GM12878 (cell line): ENCODE results near the gene UNC45A. TPM values are rescaled to one million over a fixed set of nuclear protein-coding genes. Genes with fewer than 3 reads are reported as not detected.

Experiments
- ATAC-seq: fragments of 200-7000 bp; cut with Tn5 transposase; 3 replicates; pipeline ENCODE4 v1.9.1; 2020; ENCODE audit warnings: mild to moderate bottlenecking, moderate library complexity
- BruUV-seq: library from RNA; stranded (reverse); fragments of 400-500 nt; replicated peaks from 2 replicates; lab custom pipeline; 2021; lab: Mats Ljungman, UMichigan
- CTCF ChIA-PET: fragments of 300-600 bp; sonication (Branson Sonifier 250); formaldehyde crosslinking; extraction: SDS; loops from one replicate; lab custom pipeline; 2021; ENCODE audit warnings: inconsistent platforms; lab: Yijun Ruan, JAX
- POLR2A ChIA-PET: fragments of 350-600 bp; formaldehyde crosslinking; extraction: SDS; loops from one replicate; lab custom pipeline; 2021; ENCODE audit warnings: inconsistent platforms; lab: Charles Lee
- RAD21 ChIA-PET: fragments of 300-600 bp; sonication (Branson Sonifier 250); formaldehyde crosslinking; loops from one replicate; lab custom pipeline; 2023; ENCODE audit warnings: antibody characterized with exemption; ENCODE audit not compliant: unreplicated experiment; lab: Charles Lee
- SMC1A ChIA-PET: fragments of 300-600 bp; sonication (Branson Sonifier 250); formaldehyde crosslinking; loops from one replicate; lab custom pipeline; 2023; ENCODE audit not compliant: unreplicated experiment, uncharacterized antibody; lab: Charles Lee
- DNase-seq: peaks from one replicate; pipeline ENCODE4 v3.0.0-alpha.2; 2011; ENCODE audit warnings: low read depth, low spot score
- FAIRE-seq: peaks from 3 replicates; lab custom pipeline; 2011; peaks lifted over from hg19 to GRCh38; lab: Jason Lieb, UNC
- H2AFZ ChIP-seq: 2 replicates; pipeline ENCODE4 v1.6.0; 2011; ENCODE audit warnings: low read depth, low read length, control low read depth; ENCODE audit not compliant: control insufficient read depth
- H3K27ac ChIP-seq: 2 replicates; pipeline ENCODE4 v1.5.1; 2011; ENCODE audit warnings: control low read depth; ENCODE audit not compliant: control insufficient read depth, insufficient read depth
- H3K27me3 ChIP-seq, 2 experiments: replicated peaks in 1 of 2; 2 replicates each; pipeline versions ENCODE4 v1.6.0 to v1.6.1; 2011; ENCODE audit warnings: low read length in 1 of 2; ENCODE audit not compliant: control insufficient read depth in 2 of 2, insufficient read depth in 2 of 2
- H3K36me3 ChIP-seq, 2 experiments: 2 replicates each; pipeline ENCODE4 v1.5.1; 2011; ENCODE audit warnings: low read length in 1 of 2; ENCODE audit not compliant: control insufficient read depth in 2 of 2, insufficient read depth in 2 of 2
- H3K4me1 ChIP-seq: 2 replicates; pipeline ENCODE4 v1.6.1; 2011; ENCODE audit warnings: mild to moderate bottlenecking, low read length, moderate library complexity, mixed read lengths; ENCODE audit not compliant: control insufficient read depth, insufficient read depth
- H3K4me2 ChIP-seq: 2 replicates; pipeline ENCODE4 v1.6.0; 2011; ENCODE audit warnings: control low read depth; ENCODE audit not compliant: control insufficient read depth, insufficient read depth
- H3K4me3 ChIP-seq: fragments of 200-600 bp; sonication (generic); 2 replicates; pipeline ENCODE4 v1.5.1; 2016
- H3K79me2 ChIP-seq: 2 replicates; pipeline ENCODE4 v1.6.0; 2011; ENCODE audit warnings: low read length; ENCODE audit not compliant: control insufficient read depth, insufficient read depth
- H3K9ac ChIP-seq: 2 replicates; pipeline ENCODE4 v1.8.0; 2011; ENCODE audit warnings: low read length, control low read depth, mixed read lengths; ENCODE audit not compliant: control insufficient read depth, insufficient read depth
- H3K9me3 ChIP-seq: replicated peaks from 3 replicates; pipeline ENCODE4 v1.5.1; 2011; ENCODE audit warnings: mild to moderate bottlenecking, low read length; ENCODE audit not compliant: control insufficient read depth, insufficient read depth
- H4K20me1 ChIP-seq: 2 replicates; pipeline ENCODE4 v1.6.0; 2011; ENCODE audit not compliant: control insufficient read depth, insufficient read depth
- E2F8 ChIP-seq: fragments of 450-650 bp; IDR thresholded peaks from 2 replicates; pipeline ENCODE4 v1.6.1; 2018; ENCODE audit warnings: mild to moderate bottlenecking, low read depth, moderate library complexity; ENCODE audit not compliant: partially characterized antibody
- EP300 ChIP-seq, 2 experiments: fragments of 150-350 bp in 1 of 2; IDR thresholded peaks; 2 replicates each; pipeline ENCODE4 v1.6.1; 2011 to 2012; ENCODE audit warnings: low read depth in 2 of 2, low read length in 2 of 2, borderline replicate concordance in 1 of 2, improper control_type of control experiment in 1 of 2, inconsistent platforms in 1 of 2; ENCODE audit not compliant: control insufficient read depth in 1 of 2
- EZH2 ChIP-seq: IDR thresholded peaks from 2 replicates; pipeline ENCODE4 v1.6.1; 2012; ENCODE audit warnings: low read depth, mild to moderate bottlenecking, control low read depth, inconsistent platforms, low read length, borderline replicate concordance; ENCODE audit not compliant: control insufficient read depth
- NR2F1 ChIP-seq: fragments of 450-650 bp; conservative IDR thresholded peaks from 2 replicates; pipeline ENCODE4 v1.6.1; 2017; ENCODE audit warnings: mild to moderate bottlenecking
- PBX3 ChIP-seq: IDR thresholded peaks from 2 replicates; pipeline ENCODE4 v1.6.1; 2011; ENCODE audit warnings: mild to moderate bottlenecking, low read depth, low read length, moderate library complexity; ENCODE audit not compliant: insufficient replicate concordance
- RFX5 ChIP-seq: IDR thresholded peaks from 2 replicates; pipeline ENCODE4 v1.6.1; 2011; ENCODE audit warnings: low read depth, low read length, improper control_type of control experiment
- ZBED1 ChIP-seq: IDR thresholded peaks from 2 replicates; pipeline ENCODE4 v1.6.1; 2016; ENCODE audit warnings: borderline replicate concordance
- ZBTB11 ChIP-seq: fragments of 450-650 bp; formaldehyde crosslinking; IDR thresholded peaks from 2 replicates; pipeline ENCODE4 v1.5.0; 2022; ENCODE audit warnings: mild to moderate bottlenecking, missing genetic modification characterization
- ZBTB40 ChIP-seq: fragments of 450-650 bp; IDR thresholded peaks from 2 replicates; pipeline ENCODE4 v1.6.1; 2016; ENCODE audit warnings: mild to moderate bottlenecking, moderate library complexity, borderline replicate concordance
- WGBS: methylation state at CpG from one replicate; pipeline ENCODE4 v1.1.6; 2016; ENCODE audit warnings: low lambda C conversion rate; ENCODE audit not compliant: insufficient replicate concordance, insufficient coverage; ENCODE audit errors: missing lambda C conversion rate; 5-methylcytosine and 5-hydroxymethylcytosine counted together
- in situ Hi-C: fragments of 300-500 bp; cut with MboI; formaldehyde crosslinking; loops from 9 replicates; pipeline ENCODE4 v1.14.3; 2018; ENCODE audit warnings: mixed read lengths
- intact Hi-C: fragments of 100-400 bp; cut with micrococcal nuclease; formaldehyde crosslinking; loops from one replicate; pipeline ENCODE4 v1.14.2; 2022; ENCODE audit not compliant: unreplicated experiment
- polyA plus RNA-seq, 11 experiments: library from polyadenylated mRNA; depleted of rRNA in 4 of 11; unstranded in 6 of 11; stranded (reverse) in 5 of 11; fragments of >200 nt; fragmentation: Nextera tagmentation in 4 of 11; fragmentation: Illumina TruSeq in 1 of 11; extraction: Ambion mirVana in 4 of 11; extraction: Trizol in 1 of 11; gene quantifications; 1 replicate in 1 of 11; 2 replicates in 10 of 11; pipeline versions ENCODE4 v1.2.1 to v1.2.3, GENCODE V29; 2011 to 2016; ENCODE audit warnings: inconsistent platforms in 2 of 11, missing spikeins in 2 of 11, low read depth in 1 of 11
- total RNA-seq, 4 experiments: library from RNA; depleted of rRNA in 3 of 4; stranded (reverse); fragments of >200 nt in 3 of 4; fragmentation: Illumina TruSeq in 1 of 4; extraction: Trizol in 1 of 4; gene quantifications; 2 replicates each; pipeline versions ENCODE4 v1.2.1 to v1.2.3, GENCODE V29; 2013 to 2021

UNC45A gene
- total and polyA plus RNA-seq, 10 of the 15 experiments (the other 5 are each of a cell fraction or from before 2014, with no cell fraction given) = 10.3 to 57.8 (median 40.5) TPM

- no peak for TF ChIP-seq ZBTB11 (CRISPR knock-in tag)
- TF ChIP-seq ZBED1 = no peak
- no peak for TF ChIP-seq PBX3
- TF ChIP-seq RFX5 = no peak
Observed at GRCh38 chr15:90949979-90950675, 15.0 kb downstream of the UNC45A start (continued).

- Histone ChIP-seq H3K36me3 (peaks cover 24 to 29% of the 10 kb centered on the region in 2 experiments), H3K79me2 (peaks cover 6% of the 10 kb centered on the region), H4K20me1 (no peaks in the 10 kb centered on the region), H3K4me2 (no peak overlapping the region), H3K27me3 (no peaks in the 10 kb centered on the region), H3K4me3 (no peak overlapping the region), H3K27ac (no peak overlapping the region), H3K4me1 (no peaks in the 10 kb centered on the region), H2AFZ (no peak overlapping the region), H3K9me3 (no peaks in the 10 kb centered on the region), H3K9ac (no peak overlapping the region)
- in situ Hi-C loops (loop anchor here (25.0 kb wide), 1 partner anchor 1363 kb away; the partner anchor contains the start of gene TICRR), intact Hi-C loops (no loop called here)
- POLR2A ChIA-PET = no interaction called here
- RAD21 ChIA-PET = no interaction called here
- CTCF ChIA-PET = no interaction called here
- no peak for ATAC-seq
- BruUV-seq = no TSS peak
- 96% methylated on average over 6 of the region's 6 CpGs for WGBS
- no peak for DNase-seq
- FAIRE-seq = no peak
- SMC1A ChIA-PET = no interaction called here
- no peak for TF ChIP-seq EP300 (IDR thresholded peaks at IDR 0.05; ENCODE audit: borderline replicate concordance in 1 of 2, control insufficient read depth in 1 of 2, low read depth in 2 of 2, low read length in 2 of 2)
- TF ChIP-seq ZBTB40 = no peak
- TF ChIP-seq NR2F1 = no peak
- TF ChIP-seq EZH2 = no peak
- no peak for TF ChIP-seq E2F8
Observed at GRCh38 chr15:90950676-90951075, 15.6 kb downstream of the UNC45A start.
